PC-3 (cell line): ENCODE results near the gene DOC2B.

ENCODE experiments used
- CTCF ChIP-seq: fragments of 300-600 bp; sonication (generic); conservative IDR thresholded peaks from 2 replicates; pipeline ENCODE4 v1.5.1; 2017; ENCODE audit warnings: antibody characterized with exemption, low read depth, mild to moderate bottlenecking, low read length
- EZH2 ChIP-seq: fragments of 300-600 bp; sonication (generic); IDR thresholded peaks from one replicate; pipeline ENCODE4 v1.6.1; 2017; ENCODE audit warnings: antibody characterized with exemption, mild to moderate bottlenecking, low read length; ENCODE audit not compliant: unreplicated experiment

GRCh38 chr17:226108-227077 lies 44.9 kb upstream of the DOC2B start:
- TF ChIP-seq CTCF, result no peak
- no peak for TF ChIP-seq EZH2
